Islet of Langerhans (tissue), 1 donor: ENCODE measurements around the gene SLC35F3.

ENCODE experiments used
- FAIRE-seq: peaks from one replicate; lab custom pipeline; 2011; peaks lifted over from hg19 to GRCh38; lab: Jason Lieb, UNC

SLC35F3 gene

DNA sequence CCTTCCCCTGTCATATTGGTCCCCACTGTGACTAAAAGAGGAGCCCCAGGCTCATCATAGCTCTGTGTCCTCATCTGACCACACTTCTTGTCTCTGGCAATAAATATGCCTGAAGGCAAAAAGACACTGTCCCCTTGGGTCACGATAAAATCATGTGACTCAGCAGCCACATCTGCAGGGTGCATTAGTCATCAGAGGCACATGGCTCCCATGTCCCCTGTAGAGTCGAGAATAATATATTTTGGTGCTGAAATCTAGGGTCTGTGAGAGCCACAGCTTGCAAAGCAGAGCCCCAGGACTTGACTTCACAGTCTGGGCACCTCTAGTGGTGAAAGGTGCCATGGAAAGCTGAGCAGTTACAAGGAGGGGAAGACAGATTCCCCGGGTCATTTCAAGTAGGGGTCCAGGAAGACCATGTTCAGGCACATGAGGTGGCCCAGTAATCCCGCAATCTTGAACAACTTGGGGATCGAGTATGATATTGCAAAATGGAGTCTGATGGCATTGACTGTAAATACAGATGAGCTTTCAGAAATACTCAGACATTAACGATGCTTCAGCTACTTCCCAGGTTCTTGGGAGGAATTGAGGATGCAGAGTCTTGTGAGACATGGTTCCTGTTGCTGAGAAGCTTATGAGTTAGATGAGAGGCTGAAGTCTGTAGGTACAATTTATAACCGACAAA is 68.6 kb downstream of the SLC35F3 start:
- no peak for FAIRE-seq

DNA sequence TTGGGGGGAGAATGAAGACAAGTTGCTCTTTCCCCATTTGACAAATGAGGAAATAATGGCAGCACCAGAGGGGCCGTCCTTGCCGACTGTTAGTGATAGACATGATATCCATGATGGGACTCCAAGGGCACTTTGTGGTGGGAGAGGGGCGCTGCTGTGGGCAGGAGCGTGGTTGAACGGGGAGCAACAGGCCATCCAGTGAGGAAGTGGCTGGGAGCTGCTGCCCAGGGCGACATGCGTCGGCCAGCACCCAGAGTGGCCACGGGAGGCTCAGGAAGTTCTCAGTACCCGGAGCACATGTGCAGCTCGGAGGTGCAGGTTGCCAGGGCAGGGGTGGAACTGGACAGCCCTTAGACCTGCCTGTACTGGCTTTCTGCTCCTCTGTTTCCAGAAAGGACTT is 71.0 kb downstream of the SLC35F3 start:
- no peak for FAIRE-seq

DNA sequence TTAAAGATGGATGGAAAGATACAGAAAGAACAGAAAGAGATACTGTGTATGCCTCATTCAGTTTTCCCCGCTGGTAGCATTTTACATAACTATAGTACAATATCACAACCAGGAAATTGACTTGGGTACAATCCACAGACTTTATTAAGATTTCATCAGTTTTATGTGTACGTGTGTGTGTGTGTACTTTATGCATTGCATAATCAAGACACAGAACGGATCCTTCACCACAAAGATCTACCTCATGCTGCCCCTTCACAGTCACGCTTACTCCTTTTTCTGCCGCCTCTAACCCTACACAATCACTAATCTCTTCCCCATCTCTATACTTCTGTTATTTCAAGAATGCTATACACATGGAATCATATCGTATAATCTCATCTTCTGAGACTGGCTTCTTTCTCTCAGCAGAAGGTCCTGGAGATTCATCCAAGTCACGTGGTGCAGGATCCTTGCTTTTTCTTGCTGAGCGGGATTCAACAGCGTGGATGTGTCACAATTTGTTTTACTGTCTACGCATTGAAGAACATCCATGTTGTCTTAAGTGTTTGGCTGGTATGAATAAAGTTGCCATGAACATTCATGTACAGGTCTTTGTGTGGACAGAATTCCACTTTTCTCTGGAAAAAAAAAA is 76.7 kb downstream of the SLC35F3 start:
- FAIRE-seq: no peak

DNA sequence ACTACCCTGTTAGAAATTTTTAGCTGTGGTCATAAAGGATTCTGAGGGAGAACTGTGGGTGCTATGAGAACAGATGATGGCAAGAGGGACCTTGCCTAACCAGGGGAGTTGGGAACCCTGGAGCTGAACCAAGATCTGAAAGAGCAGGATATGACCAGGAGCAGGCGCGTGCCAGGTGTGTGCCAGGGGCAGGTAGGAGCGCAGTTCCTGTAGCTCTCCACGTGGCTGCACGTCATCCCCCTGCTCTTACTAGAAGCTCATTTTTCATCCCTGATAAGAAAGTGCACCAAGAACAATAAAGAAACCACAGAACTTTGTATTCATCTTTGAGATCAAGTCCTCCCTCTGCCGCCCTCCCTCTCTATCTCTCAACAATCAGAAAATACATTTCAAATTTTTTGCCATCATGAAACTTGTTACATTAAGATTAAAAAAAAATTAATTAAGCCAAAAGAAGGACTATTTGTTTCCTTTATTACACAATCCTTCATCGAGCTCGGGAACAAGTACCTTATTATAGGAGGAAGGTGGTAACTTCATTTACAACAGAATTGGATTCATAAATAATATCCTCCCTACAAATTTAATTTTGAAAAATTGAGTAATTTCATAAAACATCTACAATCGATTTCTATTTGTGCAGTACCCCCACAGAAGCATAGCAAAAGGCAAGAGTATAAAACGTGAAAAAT is 78.5 kb downstream of the SLC35F3 start:
- no peak for FAIRE-seq

DNA sequence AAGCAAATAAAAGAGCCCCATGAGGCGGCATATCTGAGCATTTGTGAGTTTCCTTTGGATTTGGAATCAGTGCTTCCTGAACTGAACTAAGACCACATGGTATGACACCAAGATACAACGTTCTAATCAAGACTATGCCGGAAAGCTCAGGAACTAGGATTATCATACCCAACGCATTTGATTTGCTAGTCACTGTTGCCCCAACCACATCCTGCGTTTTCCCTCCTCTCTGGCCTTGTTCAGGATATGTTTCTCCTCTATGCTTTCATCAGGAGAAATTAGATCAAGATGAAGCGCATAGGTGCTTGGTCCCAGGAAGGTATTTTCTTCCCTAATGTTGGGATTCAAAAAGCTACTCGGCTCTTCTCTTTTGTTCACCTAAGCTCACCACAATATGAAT is 79.3 kb downstream of the SLC35F3 start:
- no peak for FAIRE-seq

DNA sequence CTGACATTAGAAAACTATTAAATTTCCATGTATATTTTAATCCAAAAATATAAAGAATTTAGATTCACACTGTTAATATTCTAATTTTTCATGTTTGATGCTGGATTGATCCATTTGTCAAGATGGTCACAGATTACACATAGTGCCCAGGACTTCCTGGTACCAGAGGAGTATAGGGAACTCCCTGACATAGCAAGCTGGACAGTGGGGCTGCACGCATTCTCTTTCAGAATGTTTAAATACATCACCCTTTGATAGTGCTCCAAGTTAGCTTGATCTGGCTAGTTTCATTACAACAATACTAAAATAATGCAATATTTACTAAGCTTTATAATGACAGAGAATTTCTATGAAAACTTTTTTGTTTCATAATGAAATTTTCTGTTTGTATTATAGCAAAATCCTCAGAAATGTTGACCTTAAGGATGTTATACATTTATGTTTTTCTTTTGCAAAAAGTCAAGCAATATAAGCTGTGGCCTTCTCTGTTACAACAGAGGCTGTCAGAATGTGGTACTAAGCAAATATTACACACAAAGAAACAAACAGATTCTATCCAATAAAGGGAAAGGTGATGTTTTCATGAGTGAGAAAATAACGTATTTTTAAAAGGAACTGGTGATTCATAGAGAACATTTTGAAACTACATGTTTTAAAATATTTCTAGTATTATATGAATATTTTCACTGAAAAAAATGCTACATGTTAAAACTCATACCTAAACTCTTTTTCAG is 84.7 kb downstream of the SLC35F3 start:
- FAIRE-seq: peak; percentile 94

DNA sequence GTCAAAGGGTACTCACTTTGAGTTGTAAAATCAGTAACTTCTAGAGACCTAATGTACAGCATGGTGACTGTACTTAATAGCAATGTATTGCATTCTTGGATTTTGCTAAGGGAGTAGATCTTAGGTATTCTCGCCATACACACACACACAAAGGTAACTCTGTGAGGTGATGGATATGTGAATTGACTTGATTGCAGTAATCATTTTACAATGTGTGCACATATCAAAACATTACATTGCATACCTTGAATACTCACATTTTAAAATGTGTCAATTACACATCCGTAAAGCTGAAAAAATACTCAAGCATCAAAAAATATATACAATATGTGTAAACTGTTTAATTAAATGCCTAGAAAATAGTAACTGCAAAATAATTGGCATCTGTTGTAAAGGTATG is 86.0 kb downstream of the SLC35F3 start:
- FAIRE-seq: no peak

DNA sequence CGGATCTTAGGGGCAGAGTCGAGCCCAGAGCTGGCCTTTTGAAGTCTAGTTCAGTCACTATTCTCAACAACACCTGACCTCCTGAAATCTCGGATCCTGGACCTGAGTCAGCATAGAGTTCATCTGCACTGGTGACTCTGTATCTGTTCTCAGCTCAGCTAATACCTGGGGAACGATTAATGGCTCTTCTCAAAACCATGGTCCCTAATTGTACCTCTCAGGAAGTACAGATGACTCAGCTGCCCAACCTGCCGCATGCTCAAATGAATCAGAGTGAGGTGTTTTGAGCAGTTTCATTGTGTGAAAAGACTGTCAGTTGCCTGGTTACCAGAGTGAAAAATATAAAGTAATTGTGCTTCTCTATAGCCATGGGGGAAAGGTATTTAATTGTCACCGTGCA is 89.2 kb downstream of the SLC35F3 start:
- FAIRE-seq: peak; percentile 100

DNA sequence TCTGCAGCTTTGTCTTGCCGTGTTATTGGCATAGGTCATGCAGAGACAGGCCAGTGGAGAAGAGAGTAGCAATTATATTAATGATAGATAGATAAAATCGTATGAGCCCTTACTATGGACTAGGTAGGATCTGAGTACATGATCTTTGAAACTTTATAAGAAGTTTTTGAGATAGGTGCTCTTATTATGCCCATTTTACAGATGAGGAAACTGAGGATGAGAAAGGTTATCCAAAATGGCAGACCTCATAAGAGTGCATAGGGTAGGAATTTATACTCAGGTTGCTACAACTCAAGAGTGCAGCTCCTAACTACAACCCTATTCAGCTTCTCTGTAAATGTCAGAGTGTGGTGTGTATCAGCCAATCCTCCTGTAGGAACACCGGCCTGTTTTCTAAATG is 89.6 kb downstream of the SLC35F3 start:
- FAIRE-seq: no peak

DNA sequence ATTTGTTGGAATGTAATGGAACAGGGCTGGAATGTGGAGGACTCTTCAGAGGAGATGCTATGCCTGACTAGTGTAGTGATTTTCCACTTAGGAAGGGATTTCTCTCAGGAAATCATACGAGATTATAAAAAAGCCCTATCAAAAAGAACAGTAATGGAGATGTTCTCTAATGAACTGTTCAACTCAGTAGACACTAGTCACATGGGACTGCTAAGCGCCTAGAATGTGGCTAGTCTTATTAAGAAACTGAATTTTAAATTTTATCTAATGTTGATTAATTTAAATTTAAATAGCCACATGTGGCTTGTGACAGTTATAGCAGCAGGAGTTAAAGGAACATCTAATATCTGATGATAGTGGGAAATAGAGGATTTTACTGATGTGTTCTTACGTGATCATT is 94.0 kb downstream of the SLC35F3 start:
- FAIRE-seq: no peak

DNA sequence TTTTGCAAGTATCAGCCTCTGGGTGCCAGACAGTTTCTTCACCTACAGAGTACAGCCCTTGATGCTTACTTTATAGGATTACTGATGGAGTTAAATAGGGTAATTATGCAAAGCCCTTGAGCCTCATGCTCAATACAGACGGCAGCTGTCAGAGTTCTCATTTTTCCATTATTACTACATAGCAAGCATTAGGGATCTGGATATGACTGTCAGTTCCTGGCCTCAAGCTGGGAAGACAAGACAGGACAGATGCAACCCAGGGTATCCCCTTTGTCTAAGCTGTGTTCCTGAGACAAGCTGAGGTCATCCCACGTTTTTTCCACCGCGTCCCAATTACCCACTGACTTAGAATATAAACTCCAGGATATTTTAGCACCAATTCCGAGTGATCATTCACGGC is 94.4 kb downstream of the SLC35F3 start:
- FAIRE-seq: no peak

DNA sequence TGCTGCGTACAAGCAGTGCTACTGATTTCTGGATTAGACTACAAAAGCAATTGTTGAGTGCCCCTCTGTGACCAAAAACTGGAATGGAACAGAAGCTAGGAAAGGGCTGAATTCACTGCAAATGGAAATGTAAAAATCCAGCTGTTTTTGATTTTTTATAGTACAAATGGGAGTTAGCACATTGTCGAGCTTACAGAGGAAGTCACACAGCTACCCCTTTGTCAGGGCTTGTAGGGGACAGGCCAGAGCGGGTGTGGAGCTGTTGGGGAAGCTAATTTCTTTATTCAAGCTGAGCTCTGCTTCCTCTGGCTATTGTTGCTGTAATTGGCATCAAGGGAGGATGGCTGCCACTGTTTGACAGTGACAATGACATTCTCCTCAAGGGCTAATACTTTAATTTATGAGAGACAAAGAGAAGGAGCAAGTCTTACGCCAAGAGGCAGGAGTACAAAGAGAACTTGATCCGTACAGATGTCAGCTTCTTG is 96.1 kb downstream of the SLC35F3 start:
- FAIRE-seq: no peak

DNA sequence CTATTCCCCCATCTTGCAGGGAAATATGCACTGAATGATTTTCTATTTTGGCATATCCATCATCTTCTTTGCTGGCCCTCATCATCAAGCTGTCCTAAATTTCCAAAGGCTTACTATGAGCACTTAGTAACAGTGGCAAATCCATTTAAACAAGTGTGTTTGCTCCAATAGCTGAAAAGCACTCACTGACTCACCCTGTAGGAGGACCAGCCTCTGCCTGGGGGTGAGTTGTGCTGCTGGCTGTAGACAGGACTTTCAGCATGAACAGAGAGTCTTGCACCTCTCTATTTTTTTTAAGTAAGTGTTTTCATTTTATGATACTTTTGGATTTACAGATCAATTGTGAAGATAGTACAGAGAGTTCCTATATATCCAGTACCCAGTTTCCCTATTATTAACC is 97.3 kb downstream of the SLC35F3 start:
- FAIRE-seq: no peak

DNA sequence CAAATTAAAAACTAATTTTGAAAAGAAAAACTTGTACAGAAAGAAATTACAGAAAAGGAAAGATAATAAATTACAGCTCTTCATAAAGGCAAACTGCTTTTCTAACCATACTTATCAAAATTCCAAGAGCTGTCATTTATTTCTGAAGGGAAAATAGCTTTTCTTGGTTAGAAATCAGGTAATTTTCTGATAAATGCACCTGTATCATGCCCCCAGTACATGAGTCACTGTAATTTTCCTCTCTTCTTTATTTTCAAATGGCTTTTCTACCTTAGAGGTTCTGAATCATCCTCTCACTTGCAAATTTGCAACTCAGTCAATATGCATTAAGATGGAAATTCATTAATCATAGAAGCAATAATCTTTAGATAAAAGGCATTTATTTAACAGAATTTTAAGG is 100.1 kb downstream of the SLC35F3 start:
- peak; percentile 30 for FAIRE-seq

DNA sequence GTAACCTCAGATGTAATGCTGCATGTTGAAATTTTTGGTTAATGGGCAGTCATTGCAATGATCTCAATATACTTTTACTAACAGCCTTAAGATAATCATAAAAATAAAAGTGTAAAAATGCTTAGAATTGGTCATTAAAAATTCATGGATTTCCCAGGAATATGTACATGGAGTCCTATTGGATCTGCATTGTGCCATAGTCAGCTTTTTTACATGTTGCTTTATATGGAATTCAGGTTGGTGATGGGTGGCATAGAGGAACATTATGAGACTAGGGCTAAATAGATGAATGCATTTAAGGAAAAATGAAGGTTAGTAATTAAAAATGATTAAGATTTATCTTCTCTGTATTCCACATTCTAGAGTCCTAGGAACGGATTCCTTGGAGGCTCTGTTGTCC is 103.2 kb downstream of the SLC35F3 start:
- FAIRE-seq: no peak

DNA sequence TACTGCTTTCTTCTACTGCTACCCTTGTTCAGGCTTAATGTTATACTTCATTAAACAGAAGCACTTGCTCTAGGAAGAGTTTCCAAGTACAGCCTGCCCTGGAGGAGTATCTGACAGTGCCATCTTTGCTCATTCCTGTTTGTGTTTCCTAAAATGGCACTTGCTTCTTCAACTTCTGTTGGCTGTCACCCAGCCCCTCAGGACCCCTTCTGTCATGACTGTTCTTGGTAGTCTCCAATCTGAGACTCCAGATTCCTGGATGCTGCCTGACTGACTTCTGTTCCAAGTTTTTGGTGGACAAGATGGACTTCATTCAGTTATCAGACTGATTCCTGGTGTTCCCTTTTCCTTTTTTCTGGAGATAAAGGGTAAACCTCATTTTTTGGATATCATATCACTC is 104.1 kb downstream of the SLC35F3 start:
- FAIRE-seq: no peak

DNA sequence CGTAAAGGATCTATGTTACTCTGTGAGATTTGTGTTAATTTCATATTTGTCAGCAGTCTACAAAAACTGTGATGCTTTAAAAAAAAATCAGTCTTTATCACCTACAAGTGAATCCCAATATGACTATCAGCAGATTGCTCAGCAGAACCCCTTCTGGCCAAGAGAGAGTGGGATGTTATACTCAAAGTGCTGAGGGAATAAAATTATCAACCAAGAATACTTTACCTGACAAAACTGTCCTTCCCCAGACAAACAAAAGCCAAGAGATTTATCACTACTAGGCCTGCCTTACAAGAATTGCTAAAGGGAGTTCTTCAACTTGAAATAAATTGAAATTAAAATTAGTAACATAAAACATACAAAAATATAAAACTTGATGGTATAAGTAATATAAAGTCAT is 105.2 kb downstream of the SLC35F3 start:
- no peak for FAIRE-seq

DNA sequence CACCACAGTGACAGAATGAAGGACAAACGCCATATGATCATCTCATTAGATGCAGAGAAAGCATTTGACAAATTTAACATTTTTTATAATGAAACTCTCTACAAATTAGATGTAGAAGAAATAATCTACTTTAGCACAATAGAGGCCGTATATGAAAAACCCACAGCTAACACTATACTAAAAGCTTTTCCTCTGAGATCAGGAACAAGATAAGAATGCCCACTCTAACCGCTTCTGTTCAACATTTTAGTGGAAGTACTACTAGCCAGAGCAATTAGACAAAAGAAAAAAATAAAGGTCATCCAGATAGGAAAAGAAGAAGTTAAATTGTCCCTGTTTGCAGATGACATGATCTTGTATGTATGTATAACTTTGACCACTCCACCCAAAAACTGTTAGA is 109.7 kb downstream of the SLC35F3 start:
- FAIRE-seq: no peak

DNA sequence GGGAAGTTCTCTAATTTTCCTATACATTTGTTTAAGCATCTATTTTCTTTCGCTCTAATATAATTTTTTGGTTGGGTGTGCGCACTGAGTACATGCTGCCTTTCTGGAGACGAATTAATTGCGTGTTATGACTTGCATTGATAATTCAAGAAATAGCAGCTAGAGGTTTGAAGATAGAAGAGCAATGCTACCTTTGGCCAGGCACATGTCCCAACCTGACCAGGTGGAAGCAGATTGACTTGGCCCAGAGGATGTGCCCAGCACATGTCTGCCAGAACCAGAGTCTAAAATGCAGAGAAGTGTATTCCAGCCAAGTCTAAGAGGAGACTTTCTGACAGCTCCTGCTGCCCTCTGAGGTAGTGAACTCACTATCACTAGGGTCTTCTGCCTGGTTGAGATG is 114.3 kb downstream of the SLC35F3 start:
- no peak for FAIRE-seq

DNA sequence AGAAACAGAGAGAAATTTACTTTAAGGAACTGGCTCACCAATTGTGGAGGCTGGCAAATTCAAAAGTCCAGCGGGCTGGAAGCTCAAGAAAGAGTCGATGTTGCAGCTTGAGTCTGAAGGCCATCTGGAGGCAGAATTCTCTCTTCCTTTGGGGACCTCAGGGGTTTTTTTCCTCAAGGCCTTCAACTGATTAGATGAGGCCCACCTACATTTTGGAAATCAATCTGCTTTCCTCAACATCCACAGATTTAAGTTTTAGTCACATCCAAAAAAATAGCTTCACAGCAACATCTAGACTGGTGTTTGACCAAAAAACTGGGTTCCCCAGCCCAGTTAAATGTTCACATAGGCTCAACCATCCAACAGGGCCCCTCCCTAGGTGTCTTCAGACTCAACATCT is 114.9 kb downstream of the SLC35F3 start:
- no peak for FAIRE-seq

DNA sequence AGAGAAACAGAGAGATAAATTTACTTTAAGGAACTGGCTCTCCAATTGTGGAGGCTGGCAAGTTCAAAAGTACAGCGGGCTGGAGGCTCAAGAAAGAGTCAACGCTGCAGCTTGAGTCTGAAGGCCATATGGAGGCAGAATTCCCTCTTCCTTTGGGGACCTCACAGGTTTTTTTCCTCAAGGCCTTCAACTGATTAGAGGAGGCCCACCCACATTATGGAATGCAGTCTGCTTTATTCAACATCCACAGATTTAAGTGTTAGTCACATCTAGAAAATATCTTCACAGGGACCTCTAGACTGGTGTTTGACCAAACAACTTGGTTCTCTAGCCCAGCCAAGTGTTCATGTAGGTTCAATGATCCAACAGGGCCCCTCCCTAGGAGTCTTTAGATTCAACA is 117.8 kb downstream of the SLC35F3 start:
- FAIRE-seq: no peak

DNA sequence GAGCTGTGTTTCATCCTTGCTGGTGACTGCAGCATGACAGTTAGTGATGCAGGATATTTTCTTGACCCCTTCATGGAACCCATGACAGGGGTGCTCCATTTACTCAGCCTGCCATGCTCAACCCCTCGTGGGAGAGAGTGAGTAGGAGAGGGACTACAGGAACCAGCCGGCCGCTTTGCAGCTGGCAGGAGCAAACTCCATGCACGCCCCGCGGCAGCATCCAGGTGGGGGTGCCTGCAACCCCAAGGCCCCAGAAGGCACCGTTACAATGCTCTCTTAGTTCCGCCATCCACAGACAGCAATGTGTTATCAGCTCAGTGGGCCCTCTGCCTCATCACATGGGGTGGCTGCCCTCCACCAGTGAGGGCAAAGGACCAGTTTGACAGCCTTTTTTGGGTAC is 135.1 kb downstream of the SLC35F3 start:
- FAIRE-seq: no peak
